GM19240 (cell line): ENCODE results near the gene MED16.
A peak's percentile ranks its signal among the peaks of the same experiment; 100 is the strongest.

Experiments used
- DNase-seq: peaks from one replicate; pipeline ENCODE4 v3.0.0; 2011; ENCODE audit warnings: low spot score; ENCODE audit not compliant: insufficient read length

Gene MED16

DNA sequence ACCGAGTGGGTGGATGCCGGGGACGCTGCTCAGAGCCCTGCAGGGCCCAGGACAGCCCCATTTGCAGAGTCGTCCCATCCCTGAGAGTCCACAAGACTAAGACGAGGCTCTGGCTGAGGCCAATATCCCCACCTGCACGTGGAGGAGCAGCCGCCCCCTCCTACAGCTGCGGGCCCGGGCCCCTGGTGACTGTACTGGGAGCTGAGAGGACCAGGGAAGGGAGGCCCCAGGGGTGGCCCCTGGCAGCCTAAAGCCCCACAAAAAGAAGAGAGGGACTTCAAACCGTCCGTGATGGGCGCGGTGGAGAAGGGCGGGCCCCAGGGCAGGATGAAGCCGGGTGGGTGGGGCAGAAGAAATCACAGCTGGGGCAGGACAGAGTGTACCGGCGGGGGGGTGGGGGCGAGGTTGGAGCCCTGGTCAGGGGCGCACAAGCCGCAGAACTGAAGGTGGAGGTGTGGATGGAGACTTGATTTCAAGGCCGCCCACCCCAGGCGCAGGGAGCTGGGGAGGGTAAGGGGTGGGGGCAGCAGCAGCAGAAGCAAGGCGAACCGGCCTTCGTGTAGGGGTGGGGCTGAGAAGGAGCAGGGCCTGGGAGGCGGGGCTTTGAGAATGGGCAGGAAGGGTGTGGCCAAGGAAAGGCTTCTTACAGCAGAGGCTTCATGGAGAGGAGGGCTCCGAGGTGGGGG is 20.6 kb downstream of the MED16 start:
- peak; percentile 96 for DNase-seq

DNA sequence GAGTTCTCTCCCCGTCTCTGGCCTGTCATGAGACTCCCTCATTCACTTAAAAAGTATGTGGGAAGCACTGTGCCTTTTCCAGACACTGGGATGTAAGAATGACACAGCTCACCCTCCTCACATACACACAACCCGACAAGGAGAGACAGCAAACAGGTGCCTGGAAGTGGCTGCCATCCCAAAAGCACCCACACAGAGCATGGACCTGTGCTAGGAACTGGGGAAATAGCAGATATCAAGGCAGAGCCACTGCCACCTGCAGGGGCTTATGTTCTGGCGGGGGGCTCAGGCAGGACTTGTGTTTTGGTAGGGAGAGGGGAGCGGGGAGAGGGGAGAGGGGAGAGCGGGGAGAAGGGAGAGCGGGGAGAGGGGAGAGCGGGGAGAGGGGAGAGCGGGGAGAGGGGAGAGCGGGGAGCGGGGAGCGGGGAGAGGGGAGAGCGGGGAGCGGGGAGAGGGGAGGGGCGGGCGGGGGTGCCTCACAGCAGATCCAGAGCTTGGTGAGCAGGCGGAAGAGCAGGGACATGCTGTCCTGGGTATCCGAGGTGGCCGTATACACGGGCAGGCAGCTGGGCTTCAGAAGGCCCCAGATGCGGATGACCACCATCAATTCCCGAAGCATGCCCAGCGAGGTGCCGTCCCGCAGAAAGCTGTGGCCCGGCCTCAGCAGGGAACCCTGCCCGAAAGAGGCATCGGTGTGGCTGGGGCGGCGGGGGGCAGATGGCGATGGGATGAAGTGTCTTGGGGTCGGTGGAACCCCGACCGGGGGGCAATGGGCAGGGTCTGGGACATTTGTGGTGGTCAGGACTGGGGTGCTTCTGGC is 21.3 kb downstream of the MED16 start:
- no peak for DNase-seq

DNA sequence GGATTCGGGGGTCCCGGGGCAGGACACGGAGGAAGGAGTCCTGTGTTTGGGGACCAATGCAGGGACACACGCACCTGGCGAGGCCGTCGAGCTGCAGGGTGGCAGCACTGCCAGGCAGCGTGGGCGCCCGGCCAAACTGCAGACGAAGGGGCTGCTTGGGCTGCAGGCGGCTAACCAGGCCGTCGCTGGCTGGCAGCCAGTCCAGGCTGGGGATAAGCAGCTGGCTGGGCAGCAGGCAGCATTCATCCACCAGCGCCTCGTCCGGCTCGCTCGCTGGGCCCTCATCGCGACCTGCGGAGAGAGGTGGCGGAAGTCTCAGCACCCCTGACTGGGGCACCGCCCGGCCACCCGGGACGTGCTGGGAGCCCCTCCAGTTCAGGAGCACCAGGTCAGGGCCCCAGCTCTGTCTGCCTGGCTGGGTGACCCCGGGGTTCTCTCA is 22.0 kb downstream of the MED16 start:
- DNase-seq: no peak

DNA sequence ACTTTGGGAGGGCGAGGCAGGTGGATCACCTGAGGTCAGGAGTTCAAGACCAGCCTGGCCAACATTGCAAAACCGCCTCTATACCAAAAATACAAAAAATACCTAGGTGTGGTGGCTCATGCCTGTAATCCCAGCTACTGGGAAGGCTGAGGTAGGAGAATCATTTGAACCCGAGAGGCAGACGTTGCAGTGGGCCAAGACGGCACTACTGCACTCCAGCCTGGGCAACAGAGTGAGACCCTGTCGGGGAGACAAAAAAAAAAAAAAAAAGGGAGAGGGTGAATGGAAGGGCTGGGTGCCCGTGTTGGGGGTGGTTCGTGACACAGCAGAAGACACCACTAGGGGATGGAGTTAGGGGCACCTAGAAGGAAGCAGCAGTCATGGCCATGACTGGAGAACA is 22.7 kb downstream of the MED16 start:
- DNase-seq: no peak

DNA sequence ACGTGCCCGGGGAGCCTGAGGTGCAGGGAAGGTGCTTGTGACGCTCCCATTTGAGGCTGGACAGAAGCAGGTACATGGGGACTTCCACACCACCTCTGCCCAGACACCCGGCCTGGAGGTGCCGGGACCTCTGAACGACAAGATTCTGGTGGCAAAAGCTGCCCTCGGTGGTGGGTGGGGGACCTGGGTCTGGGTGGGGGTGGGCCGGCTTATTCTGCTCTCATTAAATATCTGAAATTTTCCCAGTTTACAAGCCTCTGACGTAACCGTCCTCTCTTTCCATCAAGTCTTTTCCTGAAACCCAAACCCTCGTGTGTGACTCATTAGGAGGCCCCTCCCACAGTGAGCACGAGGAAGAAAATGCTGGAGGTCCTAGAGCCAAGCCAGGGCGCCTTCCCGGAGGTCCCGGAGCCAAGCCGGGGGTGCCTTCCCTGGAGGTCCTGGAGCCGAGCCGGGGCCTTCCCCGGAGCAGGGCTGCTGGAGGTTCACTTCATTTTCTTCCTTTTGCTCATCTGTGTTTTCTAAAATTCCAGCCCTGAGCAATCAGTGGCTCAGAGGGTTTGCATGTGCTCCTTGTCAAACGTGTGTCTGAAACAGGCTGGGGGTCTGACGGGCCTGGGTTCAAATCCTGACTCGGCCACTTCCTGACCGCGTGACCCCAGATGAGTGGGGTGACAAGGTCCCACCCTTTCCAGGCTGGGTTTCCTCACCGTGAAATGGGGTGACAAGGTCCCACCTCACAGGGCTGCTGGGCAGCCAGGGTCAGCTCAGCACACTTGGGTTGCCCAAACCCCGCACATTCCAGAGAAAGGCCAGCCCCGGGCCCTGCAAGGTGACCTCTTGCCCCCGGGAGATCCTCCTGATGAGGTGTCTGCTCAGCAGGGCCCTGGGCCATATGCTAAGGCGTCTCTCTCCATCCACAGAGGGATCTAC is 23.5 kb downstream of the MED16 start:
- no peak for DNase-seq

DNA sequence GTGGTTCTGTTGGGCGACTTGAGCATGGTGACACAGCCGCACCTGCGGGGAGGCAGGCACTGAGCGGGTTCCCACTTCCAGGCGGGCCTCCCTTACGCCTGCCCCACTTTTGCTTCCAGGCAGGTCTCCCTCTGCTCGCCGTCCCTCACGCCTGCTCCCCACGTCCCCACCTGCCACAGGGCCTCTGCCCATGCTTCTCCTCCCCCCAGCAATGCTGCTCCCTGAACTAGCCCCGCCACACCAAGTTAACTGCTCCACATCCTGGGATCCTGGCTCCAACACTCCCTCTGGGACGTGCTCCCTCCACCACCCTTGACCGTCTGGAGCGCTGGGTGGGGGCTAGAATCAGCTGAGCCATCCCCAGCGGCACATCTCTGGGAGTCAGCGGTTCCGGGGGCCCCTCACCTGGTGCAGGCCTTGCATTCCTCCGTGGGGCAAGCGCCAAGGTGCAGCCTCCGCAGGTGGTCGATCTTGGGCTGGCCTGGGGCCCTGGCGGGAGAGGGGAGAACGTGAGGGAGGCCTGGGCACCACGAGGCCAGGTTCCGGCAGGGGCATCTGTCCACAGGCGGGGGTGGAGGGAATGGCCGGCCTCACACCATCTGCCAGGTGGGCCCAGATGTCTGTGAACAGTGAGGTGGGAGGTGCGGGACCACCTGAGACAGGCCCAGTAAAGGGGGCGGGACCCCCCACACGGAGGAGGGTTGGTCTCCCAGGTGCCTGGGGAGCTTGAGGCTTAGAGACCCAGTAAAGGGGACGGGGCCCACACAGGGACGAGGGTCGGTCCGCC is 24.3 kb downstream of the MED16 start:
- no peak for DNase-seq

DNA sequence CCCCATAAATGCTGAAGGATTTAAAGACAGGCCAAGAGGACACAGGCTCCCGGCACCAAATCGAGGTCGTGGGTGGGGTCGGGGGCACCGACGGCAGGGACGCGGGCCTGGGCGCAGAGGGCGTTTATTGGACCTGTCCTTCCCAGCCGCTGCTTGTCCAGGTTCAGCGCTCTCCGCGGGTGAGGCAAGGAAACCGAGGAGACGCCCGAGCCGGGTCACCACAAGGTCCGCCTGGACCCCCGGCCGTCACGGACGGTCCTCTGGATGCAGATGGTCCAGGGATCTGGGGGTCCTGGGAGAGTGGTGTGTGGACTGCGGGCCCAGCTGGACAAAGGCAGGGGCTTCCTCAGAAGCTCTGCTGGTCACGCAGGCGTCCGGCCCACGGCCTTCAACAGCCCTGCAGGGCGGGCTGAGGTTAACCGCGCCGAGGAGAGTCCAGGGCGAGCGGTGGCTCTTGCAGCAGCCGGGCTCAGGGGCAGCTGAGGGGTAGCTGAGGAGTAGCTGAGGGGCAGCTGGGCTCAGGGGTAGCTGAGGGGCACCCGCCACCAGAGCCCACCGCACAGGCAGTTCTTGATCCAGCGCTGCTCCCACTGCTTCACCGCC is 25.0 kb downstream of the MED16 start:
- no peak for DNase-seq

DNA sequence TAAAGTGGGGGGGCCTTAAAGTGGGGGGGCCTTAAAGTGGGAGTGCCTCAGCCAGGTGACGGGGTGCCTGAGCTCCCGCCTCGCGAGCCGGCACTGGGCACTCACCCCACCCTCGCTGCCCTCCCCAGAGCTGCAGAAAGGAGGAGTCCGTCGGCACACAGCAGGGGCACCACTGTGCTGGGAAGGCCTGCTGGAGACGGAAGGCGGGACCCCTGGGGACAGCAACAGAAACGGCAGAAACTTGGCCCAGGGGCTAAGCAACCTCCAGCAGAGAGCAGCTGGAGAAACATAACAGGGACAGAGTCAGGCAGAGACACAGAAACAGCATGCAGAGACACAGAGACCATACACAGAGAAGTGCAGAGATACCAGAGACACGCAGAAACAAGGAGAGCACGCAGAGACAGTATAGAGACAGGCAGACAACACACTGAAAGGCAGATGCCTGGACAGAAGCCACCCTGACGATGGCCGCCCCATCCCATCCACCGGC is 25.6 kb downstream of the MED16 start:
- no peak for DNase-seq

DNA sequence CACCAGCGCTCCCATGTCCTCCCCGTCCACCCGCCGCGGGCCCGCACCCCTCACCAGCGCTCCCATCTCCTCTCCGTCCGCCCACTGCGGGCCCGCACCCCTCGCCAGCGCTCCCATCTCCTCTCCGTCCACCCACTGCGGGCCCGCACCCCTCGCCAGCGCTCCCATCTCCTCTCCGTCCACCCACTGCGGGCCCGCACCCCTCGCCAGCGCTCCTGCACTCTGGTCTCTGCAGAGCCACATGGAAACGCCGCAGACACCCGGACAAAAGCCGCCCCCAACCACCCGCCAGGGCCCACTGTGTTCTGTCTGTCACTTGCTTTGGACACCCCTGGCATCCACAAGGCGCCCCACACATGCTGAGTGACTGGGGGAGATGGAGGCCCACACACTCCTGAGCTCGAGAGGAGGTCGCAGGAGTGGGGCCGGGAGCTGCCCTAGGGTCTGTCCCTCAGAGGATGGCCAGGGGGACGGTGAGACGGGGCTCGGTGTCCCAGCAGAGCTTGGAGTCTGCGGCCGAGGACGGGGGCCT is 26.2 kb downstream of the MED16 start:
- DNase-seq: no peak

DNA sequence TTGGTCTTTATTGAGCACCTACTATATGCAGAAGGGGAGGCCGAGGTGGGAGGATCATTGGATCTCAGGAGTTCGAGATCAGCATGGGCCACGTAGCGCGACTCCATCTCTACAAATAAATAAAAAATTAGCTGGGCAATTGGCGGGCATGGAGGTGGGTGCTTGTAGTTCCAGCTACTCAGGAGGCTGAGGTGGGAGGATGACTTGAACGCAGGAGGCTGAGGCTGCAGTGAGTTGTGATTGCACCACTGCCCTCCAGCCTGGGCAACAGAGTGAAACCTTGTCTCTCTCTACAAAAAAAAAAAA is 29.7 kb downstream of the MED16 start:
- no peak for DNase-seq

DNA sequence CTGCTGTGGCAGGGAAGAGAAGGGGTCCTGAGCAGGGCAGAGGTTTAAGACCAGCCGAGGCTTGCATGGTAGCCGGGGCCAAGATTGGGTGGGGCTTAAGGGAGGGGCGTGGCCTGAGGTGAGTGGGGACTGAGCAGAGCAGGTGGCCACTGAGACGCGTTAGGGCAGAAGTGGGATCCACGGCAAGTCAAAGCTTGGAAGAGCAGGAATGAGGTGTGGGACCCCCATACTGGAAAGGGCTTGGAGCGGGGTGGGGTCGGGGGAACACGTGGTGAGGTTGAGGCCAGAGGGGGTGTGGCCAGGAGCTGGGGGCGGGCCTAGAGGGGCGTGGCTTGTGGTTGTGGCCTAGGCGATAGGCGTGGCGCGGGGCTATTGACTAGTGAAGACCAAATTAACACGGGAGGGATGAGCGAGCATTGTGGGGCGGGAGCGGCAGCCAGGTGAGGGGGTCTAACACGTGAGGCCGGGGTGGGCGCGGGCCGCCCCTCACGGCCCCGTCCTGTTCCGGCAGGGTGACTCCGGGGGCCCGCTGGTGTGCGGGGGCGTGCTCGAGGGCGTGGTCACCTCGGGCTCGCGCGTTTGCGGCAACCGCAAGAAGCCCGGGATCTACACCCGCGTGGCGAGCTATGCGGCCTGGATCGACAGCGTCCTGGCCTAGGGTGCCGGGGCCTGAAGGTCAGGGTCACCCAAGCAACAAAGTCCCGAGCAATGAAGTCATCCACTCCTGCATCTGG is 30.2 kb downstream of the MED16 start:
- peak; percentile 71 for DNase-seq

DNA sequence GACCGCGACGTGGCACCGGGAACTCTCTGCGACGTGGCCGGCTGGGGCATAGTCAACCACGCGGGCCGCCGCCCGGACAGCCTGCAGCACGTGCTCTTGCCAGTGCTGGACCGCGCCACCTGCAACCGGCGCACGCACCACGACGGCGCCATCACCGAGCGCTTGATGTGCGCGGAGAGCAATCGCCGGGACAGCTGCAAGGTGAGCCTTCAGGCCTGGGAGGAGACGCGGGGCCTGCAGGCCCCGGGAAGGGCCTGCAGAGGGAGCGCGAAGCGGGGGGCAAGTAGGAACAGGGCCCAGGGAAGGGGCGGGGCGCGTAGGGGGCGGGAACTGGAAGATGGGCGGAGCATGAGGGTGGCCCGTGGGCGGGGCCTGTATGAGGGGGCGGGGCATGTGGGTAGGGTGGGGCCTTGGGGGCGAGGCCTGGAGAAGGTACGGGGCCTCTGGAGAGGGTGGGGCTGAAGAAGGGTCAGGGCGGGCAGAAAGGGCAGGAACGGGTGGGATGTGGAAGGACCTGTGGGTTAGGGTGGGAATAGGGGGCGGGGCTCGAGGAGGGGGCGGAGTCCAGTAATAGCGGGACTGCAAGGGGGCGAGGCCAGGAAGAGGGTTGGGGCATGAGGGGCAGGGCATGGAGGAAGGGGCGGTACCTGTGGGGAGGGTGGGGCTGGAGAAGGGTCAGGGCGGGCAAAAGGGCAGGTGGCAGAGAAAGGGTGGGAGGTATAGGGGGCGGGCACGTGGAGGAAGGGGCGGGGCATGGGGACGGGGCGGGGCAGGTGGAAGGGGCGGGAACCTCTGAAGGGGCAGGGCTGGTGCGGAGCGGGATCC is 31.0 kb downstream of the MED16 start:
- no peak for DNase-seq

DNA sequence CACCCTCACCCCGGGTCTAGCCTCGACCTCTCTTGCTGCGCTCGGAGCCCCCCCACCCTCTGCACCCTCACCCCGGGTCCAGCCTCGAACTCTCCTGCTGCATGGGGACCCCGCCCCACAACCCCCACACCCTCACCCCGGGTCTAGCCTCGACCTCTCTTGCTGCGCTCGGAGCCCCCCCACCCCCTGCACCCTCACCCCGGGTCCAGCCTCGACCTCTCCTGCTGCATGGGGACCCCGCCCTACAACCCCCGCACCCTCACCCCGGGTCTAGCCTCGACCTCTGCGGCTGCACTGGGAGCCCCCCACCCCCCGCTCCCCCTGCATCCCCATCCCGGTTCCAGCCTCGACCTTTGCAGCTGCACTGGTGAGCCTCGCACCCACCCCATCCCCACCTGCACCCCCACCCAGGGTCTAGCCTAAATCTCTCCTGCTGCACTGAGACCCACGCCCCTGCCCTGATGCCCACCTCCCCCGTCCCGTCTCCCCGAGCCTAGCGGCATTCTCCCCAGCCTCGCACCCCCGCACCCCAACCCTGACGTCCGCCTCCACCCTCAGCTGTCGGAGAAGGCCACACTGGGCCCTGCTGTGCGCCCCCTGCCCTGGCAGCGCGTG is 31.7 kb downstream of the MED16 start:
- no peak for DNase-seq

DNA sequence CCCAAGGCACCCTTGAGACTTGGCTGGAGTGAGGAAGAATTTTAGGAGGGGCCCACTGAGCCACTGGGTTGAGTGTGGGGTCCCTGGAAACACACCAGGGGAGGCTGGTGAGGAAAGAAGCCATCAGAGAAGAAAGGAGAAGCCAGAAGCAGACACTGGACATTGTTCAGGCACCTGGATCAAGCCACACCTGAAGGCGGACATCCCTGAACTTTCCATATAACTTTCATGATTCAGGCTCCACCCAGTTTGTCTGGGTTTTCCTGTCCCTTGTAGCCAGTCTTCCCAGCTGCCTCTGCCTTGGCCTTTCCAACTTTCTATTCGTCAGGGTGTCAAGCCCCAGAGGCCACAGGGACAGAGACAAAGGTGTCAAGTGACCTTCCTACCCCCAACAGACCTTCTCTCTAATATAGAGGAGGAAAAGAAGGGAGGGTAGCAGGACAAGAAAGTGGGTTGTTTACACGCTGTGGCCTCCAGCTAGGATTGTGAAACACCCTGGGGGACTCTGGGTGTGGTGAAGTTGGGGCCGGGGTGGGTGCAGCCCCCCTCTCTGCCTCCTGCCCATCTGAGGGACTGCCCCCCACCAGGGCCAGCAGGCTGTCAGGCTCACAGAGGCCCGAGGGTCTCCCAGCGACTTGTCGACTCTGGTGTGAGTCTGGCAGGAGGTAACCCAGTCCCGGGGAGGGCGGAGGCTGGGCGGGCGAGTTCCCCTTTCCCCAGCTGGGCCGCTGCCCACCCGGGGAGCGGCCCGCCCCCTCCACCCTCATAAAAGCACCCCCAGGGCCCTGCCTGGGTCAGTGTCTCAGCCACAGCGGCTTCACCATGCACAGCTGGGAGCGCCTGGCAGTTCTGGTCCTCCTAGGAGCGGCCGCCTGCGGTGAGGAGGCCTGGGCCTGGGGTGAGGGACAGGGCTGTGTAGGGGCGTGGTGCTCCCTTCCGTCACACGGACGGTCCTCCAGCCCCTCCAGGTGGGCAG is 33.8 kb downstream of the MED16 start, which contains the start of gene CFD:
TSS of gene CFD (plus strand) at position 797 of the 976 bp plus-strand sequence. CDS start at position 823, 26 bp downstream.
- no peak for DNase-seq

DNA sequence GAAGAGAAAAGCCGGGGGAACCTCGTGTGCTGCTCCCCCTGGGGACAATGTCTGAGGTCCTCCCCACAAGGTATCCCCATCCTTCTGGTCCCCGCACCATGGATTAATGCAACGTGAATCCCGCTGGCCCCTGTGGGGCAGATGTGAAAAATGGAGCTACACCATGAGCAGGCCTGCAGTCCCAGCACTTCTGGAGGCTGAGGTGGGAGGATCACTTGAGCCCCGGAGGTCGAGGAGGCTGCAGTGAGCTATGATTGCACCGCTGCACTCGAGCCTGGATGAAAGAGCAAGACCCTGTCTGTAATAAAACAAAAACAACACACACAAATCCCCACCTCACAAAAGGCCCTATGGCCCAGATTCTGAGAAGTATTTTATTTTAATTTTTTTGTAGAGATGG is 34.7 kb downstream of the MED16 start:
- no peak for DNase-seq

DNA sequence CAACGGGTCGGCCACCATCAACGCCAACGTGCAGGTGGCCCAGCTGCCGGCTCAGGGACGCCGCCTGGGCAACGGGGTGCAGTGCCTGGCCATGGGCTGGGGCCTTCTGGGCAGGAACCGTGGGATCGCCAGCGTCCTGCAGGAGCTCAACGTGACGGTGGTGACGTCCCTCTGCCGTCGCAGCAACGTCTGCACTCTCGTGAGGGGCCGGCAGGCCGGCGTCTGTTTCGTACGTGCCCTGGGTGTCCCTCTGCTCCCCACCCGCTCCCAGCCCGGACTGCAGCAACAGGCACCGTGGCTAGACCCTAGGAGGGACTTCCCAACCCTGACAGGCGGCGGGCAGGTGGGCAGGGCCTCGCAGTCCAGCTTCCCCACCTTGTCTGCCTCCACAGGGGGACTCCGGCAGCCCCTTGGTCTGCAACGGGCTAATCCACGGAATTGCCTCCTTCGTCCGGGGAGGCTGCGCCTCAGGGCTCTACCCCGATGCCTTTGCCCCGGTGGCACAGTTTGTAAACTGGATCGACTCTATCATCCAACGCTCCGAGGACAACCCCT is 37.3 kb downstream of the MED16 start:
- no peak for DNase-seq

DNA sequence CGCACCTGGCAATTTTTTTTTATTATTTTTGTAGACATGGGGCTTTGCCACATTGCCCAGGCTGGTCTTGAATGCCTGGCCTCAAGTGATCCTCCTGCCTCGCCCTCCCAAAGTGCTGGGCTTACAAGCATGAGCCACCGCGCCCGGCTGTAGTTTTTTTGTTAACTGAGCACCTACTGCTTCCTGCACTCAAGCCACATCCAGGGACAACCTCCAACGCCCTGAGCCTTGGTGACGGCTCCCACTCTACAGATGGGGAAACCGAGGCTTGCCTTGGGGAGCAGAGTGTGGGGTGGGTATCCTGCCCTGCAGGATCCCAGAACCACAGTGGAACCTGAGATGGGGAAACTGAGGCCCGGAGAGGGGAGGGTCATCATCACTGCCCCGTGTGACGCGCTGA is 37.8 kb downstream of the MED16 start:
- no peak for DNase-seq
